GM13976 (cell line): Measurements from ENCODE around the gene HEATR9.

Source experiments
- DNase-seq: peaks from one replicate; pipeline ENCODE4 v3.0.0; 2012; ENCODE audit warnings: low spot score
- in situ Hi-C: fragments of 300-500 bp; cut with MboI; formaldehyde crosslinking; loops from one replicate; pipeline ENCODE4 v1.12.0; 2022; ENCODE audit warnings: low sequenced_read_pairs, mixed read lengths, inconsistent platforms; ENCODE audit not compliant: unreplicated experiment
- TF ChIP-seq, protein P1 (sequence below): IDR thresholded peaks from 2 replicates; pipeline ENCODE4 v1.5.1; 2012; ENCODE audit warnings: borderline replicate concordance, mild to moderate bottlenecking; ENCODE audit not compliant: insufficient read depth; ENCODE audit errors: extremely low read depth, missing control alignments, control extremely low read depth

Gene HEATR9

DNA sequence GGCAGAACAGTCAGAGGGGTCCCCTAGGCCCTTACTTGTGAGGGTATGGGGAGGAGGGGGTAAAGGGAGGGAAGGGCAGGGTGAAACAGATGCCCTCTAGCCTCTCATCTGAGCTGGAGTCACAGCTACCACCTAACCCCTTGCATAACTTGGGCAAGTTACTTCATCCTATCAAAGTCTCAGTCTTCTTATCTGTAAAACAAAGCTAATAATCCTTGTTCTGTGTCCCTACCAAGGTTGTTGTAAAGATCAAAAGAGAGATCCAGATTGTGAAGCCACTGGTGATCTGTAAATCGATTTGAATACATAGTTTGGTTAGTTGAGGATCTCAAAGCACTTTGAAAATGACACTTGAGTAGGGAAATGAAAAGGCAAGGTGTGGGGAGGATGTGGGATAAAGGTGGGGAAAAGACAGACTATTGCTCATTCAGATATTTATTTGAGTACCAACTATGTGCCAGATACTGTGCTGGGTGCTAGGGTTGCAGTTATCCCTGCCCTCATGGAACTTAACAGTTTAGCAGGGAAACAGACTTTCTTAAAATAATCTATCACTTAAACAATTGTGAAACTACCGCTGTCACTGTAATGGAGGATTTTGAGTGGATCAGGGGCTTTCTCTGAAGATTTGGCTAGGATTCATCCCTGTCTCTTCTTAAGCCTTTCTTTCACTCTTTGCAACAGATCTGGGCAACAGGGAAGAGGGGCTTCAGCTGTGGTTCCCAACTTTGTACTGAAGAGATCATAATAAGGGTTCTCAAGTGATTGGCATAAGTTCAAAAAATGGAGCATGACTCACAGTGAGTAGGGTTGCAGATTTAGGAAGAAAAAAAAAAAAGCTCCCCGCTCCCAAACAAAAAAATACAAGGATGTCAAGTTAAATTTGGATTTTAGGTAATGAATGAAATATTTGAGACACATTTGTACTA, 3.0 kb downstream of the HEATR9 start:
- in situ Hi-C loops = no loop called here
- DNase-seq = no peak
- TF ChIP-seq, protein P1, sequence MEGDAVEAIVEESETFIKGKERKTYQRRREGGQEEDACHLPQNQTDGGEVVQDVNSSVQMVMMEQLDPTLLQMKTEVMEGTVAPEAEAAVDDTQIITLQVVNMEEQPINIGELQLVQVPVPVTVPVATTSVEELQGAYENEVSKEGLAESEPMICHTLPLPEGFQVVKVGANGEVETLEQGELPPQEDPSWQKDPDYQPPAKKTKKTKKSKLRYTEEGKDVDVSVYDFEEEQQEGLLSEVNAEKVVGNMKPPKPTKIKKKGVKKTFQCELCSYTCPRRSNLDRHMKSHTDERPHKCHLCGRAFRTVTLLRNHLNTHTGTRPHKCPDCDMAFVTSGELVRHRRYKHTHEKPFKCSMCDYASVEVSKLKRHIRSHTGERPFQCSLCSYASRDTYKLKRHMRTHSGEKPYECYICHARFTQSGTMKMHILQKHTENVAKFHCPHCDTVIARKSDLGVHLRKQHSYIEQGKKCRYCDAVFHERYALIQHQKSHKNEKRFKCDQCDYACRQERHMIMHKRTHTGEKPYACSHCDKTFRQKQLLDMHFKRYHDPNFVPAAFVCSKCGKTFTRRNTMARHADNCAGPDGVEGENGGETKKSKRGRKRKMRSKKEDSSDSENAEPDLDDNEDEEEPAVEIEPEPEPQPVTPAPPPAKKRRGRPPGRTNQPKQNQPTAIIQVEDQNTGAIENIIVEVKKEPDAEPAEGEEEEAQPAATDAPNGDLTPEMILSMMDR = no peak

DNA sequence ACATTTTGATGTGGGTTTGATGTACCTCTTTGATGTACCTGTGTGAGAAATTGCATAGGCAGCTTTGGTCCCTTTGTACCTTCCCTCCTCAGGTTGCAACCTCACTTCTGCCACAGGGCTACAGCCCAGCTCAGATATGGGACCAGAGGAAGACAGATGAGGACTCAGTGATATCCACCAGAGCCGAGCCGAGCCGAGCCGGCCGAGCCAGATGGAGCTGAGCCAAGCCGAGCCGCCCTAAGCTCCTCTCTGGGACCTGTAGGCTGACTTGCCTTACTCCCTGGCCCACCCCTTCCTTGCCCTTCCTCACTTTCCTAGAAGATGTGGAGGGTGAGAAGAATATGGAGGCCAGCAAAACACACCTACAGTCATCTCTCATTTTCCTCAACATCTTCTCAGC, 3.8 kb downstream of the HEATR9 start:
- TF ChIP-seq, protein P1 = no peak
- DNase-seq = no peak
- in situ Hi-C loops = no loop called here

DNA sequence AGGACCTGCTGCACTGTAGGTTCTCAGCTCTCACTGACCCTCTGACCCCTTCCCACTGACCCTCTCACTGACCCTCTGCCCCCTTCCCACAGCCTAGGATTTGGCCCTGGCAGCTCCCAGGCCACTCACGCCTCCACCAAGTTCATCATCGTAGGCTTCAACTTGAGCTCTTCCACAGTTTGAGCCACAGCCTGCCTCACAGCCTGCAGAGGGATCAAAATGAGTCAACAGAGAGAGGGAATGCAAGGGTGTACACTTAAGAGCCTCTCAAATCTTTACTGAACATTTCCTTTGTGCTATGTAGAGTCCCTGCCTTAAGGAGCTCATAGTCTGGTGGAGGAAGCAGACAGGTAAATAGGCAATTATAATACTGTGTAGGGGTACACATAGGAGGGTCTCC, 12.1 kb downstream of the HEATR9 start:
- in situ Hi-C loops = no loop called here
- no peak for DNase-seq
- TF ChIP-seq, protein P1 = no peak

- in situ Hi-C loops = no loop called here
- TF ChIP-seq, protein P1 = no peak
- no peak for DNase-seq
Observed at GRCh38 chr17:35855965-35856364, 12.7 kb downstream of the HEATR9 start.

- TF ChIP-seq, protein P1 = peak; percentile 80
- in situ Hi-C loops = no loop called here
- DNase-seq = peak; percentile 67
Observed at GRCh38 chr17:35849469-35850348, 19.0 kb downstream of the HEATR9 start.

DNA sequence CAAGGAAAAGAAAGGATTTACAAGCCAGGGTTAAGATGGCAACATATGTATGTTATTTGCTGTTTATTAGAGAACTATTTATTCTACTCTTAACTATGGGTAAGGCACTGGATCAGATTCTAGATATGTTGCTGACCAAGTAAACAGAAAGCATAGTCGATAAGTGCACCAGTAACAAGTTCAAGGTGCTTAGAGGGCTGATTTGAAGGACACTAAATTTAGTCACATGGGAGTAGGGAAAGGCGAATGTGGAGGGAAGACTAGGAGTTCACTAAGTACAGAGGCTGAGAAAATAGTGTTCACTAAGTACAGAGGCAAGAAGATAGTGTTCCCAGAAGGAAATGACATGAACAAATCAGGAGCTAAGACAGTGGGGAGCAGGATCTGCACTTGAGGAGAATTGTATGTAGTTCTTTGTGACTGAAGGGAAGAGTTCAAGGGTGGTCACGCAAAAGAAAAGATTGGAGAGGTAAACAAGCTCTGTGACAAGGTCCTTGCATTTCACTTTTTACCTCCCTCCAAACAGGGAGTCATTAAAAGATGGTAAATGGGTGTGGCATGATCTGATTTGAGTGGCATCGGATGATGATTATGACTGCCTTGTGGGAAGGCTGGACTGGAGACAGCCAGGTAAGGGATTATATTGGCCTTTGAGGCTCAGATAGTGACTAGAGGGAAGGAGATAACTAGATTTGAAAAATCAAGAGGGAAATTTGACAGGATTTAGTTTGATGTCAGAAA, 20.9 kb downstream of the HEATR9 start:
- TF ChIP-seq, protein P1 = no peak
- in situ Hi-C loops = no loop called here
- no peak for DNase-seq
